HG02885 (cell line): ENCODE measurements around the gene UBE2QL1.
"Not testable (repeated sequence)": the region's sequence is repeated elsewhere in the genome, so short reads cannot be mapped to it uniquely, and the experiment has no call there.

ENCODE experiments used
- ATAC-seq: cut with Tn5 transposase; IDR thresholded peaks from one replicate; pipeline ENCODE4 v1.9.1; 2021; ENCODE audit warnings: mild to moderate bottlenecking; ENCODE audit not compliant: unreplicated experiment, poor library complexity

The UBE2QL1 gene

GRCh38 chr5:6493681-6494454, 45.2 kb downstream of the UBE2QL1 start:
- no peak for ATAC-seq

GRCh38 chr5:6494939-6495338, 46.3 kb downstream of the UBE2QL1 start:
- no peak for ATAC-seq

GRCh38 chr5:6495433-6496206, 47.0 kb downstream of the UBE2QL1 start:
- no peak for ATAC-seq

GRCh38 chr5:6496207-6496584, 47.5 kb downstream of the UBE2QL1 start:
- peak; percentile 93 for ATAC-seq

- ATAC-seq: peak; percentile 1
Measured at GRCh38 chr5:6496636-6497035, 48.0 kb downstream of the UBE2QL1 start.

- peak; percentile 38 for ATAC-seq
Measured at GRCh38 chr5:6497262-6497661, 48.6 kb downstream of the UBE2QL1 start.

- ATAC-seq: no peak
Measured at GRCh38 chr5:6498968-6499367, 50.3 kb downstream of the UBE2QL1 start.

GRCh38 chr5:6501701-6502100, 53.0 kb downstream of the UBE2QL1 start:
- ATAC-seq: no peak

- ATAC-seq: no peak
Measured at GRCh38 chr5:6502421-6502820, 53.8 kb downstream of the UBE2QL1 start.

- ATAC-seq: no peak
Measured at GRCh38 chr5:6503342-6503741, 54.7 kb downstream of the UBE2QL1 start.

- no peak for ATAC-seq
Measured at GRCh38 chr5:6504677-6505415, 56.2 kb downstream of the UBE2QL1 start.

GRCh38 chr5:6505416-6505755, 56.7 kb downstream of the UBE2QL1 start:
- ATAC-seq: no peak

- no peak for ATAC-seq
Measured at GRCh38 chr5:6505783-6506557, 57.3 kb downstream of the UBE2QL1 start.

- no peak for ATAC-seq
Measured at GRCh38 chr5:6506611-6507010, 58.0 kb downstream of the UBE2QL1 start.

- ATAC-seq: no peak
Measured at GRCh38 chr5:6508931-6509330, 60.3 kb downstream of the UBE2QL1 start.

- ATAC-seq: no peak
Measured at GRCh38 chr5:6510132-6510531, 61.5 kb downstream of the UBE2QL1 start.

GRCh38 chr5:6510973-6511372, 62.3 kb downstream of the UBE2QL1 start:
- ATAC-seq: no peak

GRCh38 chr5:6515812-6516211, 67.2 kb downstream of the UBE2QL1 start:
- not testable (repeated sequence) for ATAC-seq

- no peak for ATAC-seq
Measured at GRCh38 chr5:6516823-6517222, 68.2 kb downstream of the UBE2QL1 start.

GRCh38 chr5:6517510-6517909, 68.9 kb downstream of the UBE2QL1 start:
- no peak for ATAC-seq
